GM23338 (cell line): ENCODE data around the gene HOXA5.
A peak's percentile ranks its signal among the peaks of the same experiment; 100 is the strongest.

ENCODE experiments used
- EZH2 ChIP-seq: fragments of 200-600 bp; sonication (generic); IDR thresholded peaks from one replicate; pipeline ENCODE4 v1.8.0; 2017; ENCODE audit warnings: antibody characterized with exemption, mild to moderate bottlenecking, low read depth; ENCODE audit not compliant: unreplicated experiment
- EZH2phosphoT487 ChIP-seq: fragments of 200-600 bp; sonication (generic); IDR thresholded peaks from one replicate; pipeline ENCODE4 v1.8.1; 2018; ENCODE audit warnings: antibody characterized with exemption; ENCODE audit not compliant: unreplicated experiment
- TF ChIP-seq, protein P1 (sequence below), 2 experiments: fragments of 200-600 bp in 1 of 2; sonication (generic) in 1 of 2; conservative IDR thresholded peaks; 2 replicates each; pipeline versions ENCODE4 v1.5.1 to v1.6.1; 2016 to 2017; ENCODE audit warnings: antibody characterized with exemption in 2 of 2, low read depth in 2 of 2, mild to moderate bottlenecking in 2 of 2, moderate library complexity in 1 of 2
- TF ChIP-seq, protein P2 (sequence below): IDR thresholded peaks from one replicate; pipeline ENCODE4 v1.6.1; 2018; ENCODE audit warnings: antibody characterized with exemption; ENCODE audit not compliant: unreplicated experiment

DNA sequence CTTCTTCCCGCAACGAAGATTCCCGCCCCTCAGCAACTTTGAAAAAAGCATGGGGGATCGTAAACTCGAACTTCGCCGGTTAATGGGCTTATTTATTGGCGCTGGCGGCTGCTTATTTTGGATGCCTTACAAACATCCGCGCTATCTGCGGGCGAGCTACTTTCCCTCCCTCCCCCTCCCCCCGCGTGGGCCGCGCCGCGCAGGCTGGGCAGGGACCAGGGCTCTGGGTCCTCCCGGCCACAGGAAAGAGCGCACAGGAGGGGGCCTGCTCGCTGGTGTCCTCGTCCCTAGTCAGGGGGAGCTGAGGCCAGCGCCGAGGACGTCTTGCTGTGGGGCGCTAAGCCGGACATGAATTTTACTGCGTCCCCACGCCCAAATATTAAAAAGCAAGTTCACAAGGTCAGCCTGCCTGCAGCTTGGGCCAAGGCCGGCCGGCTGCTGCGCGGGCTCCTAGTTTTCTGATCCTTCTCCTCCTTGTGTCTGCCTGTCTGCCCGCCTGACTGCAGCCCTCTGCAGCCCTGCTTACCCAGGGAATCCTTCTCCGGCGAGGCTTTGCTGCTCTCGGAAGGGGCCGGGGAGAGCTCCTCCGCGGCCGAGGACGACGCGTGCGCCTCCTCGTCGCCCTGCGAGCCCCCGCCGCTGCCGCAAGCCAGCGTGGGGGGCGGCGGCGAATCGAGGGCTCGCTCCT is 29.5 kb upstream of the HOXA5 start:
- TF ChIP-seq, protein P1, sequence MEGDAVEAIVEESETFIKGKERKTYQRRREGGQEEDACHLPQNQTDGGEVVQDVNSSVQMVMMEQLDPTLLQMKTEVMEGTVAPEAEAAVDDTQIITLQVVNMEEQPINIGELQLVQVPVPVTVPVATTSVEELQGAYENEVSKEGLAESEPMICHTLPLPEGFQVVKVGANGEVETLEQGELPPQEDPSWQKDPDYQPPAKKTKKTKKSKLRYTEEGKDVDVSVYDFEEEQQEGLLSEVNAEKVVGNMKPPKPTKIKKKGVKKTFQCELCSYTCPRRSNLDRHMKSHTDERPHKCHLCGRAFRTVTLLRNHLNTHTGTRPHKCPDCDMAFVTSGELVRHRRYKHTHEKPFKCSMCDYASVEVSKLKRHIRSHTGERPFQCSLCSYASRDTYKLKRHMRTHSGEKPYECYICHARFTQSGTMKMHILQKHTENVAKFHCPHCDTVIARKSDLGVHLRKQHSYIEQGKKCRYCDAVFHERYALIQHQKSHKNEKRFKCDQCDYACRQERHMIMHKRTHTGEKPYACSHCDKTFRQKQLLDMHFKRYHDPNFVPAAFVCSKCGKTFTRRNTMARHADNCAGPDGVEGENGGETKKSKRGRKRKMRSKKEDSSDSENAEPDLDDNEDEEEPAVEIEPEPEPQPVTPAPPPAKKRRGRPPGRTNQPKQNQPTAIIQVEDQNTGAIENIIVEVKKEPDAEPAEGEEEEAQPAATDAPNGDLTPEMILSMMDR (conservative IDR thresholded peaks at IDR 0.05; ENCODE audit: low read depth in 2 of 2) = no peak
- TF ChIP-seq EZH2 (peak; percentile 72), EZH2phosphoT487 (no peak)
- TF ChIP-seq, protein P2, sequence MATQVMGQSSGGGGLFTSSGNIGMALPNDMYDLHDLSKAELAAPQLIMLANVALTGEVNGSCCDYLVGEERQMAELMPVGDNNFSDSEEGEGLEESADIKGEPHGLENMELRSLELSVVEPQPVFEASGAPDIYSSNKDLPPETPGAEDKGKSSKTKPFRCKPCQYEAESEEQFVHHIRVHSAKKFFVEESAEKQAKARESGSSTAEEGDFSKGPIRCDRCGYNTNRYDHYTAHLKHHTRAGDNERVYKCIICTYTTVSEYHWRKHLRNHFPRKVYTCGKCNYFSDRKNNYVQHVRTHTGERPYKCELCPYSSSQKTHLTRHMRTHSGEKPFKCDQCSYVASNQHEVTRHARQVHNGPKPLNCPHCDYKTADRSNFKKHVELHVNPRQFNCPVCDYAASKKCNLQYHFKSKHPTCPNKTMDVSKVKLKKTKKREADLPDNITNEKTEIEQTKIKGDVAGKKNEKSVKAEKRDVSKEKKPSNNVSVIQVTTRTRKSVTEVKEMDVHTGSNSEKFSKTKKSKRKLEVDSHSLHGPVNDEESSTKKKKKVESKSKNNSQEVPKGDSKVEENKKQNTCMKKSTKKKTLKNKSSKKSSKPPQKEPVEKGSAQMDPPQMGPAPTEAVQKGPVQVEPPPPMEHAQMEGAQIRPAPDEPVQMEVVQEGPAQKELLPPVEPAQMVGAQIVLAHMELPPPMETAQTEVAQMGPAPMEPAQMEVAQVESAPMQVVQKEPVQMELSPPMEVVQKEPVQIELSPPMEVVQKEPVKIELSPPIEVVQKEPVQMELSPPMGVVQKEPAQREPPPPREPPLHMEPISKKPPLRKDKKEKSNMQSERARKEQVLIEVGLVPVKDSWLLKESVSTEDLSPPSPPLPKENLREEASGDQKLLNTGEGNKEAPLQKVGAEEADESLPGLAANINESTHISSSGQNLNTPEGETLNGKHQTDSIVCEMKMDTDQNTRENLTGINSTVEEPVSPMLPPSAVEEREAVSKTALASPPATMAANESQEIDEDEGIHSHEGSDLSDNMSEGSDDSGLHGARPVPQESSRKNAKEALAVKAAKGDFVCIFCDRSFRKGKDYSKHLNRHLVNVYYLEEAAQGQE = no peak
